ENCODE measurements around the gene ADGRF5. TPM values are rescaled to one million over a fixed set of nuclear protein-coding genes. Genes with fewer than 3 reads are reported as not detected.

Gene ADGRF5
- total RNA-seq, 2 experiments from 2014 or later, result not detected

DNA sequence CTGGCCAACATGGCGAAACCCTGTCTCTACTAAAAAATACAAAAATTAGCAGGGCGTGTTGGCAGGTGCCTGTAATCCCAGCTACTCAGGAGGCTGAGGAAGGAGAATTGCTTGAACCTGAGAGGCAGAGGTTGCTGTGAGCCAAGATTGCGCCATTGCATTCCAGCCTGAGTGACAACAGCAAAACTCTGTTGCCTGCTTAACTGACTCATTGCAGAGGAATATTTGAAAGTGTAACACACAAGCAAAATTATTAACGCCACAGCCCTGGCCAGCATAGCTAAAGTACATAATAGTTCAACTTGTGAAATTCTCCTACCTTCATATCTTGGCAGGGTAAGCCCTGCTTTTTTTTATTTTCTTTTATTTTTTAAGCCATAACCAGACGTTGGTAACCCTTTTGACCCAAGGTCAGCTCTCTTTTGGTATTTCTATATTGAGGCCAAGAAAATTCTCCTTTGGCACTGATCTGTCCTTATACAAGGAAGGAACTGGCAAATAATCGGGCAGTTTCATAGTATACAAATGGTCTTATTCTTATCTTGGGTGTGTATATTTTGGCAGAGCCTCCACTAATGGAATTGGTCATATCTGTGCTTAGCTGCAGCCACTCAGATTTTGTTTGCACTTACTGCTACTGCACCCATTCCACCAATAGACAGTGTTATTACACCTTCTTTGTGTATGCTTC is 4.0 kb upstream of the ADGRF5 start:
- no peak overlapping the region for H3K4me2 ChIP-seq (ENCODE audit: low read length)
- H3K9me2 ChIP-seq (ENCODE audit: insufficient read depth, low read length), result no peaks in the 10 kb centered on the region
- H3K79me2 ChIP-seq (ENCODE audit: insufficient read depth, low read depth, low read length), result no peaks in the 10 kb centered on the region
- no peak overlapping the region for H3K4me3 ChIP-seq (ENCODE audit: low read depth, low read length, poor library complexity, severe bottlenecking)
- no TSS peak for BruUV-seq (replicated peaks)
- H3K4me1 ChIP-seq (ENCODE audit: insufficient read depth, low read length, poor library complexity, severe bottlenecking), result no peaks in the 10 kb centered on the region
- intact Hi-C loops (cut with micrococcal nuclease; ENCODE audit: unreplicated experiment), result no loop called here
- no peaks in the 10 kb centered on the region for H3K36me3 ChIP-seq (ENCODE audit: insufficient read depth, low read length)
- ChIA-PET POLR2A (no interaction called here), CTCF (ENCODE audit: unreplicated experiment) (no interaction called here)
- H3K9me3 ChIP-seq (ENCODE audit: low read length), result no peaks in the 10 kb centered on the region
- H3K27ac ChIP-seq (ENCODE audit: low read depth, low read length, poor library complexity, severe bottlenecking), result no peak overlapping the region
- no peaks in the 10 kb centered on the region for H4K20me1 ChIP-seq (ENCODE audit: insufficient read depth, low read length)
- H2AFZ ChIP-seq (ENCODE audit: low read length), result no peak overlapping the region
- no peak for TF ChIP-seq EZH2phosphoT487 (IDR thresholded peaks at IDR 0.05; ENCODE audit: borderline replicate concordance, low read depth, low read length)
- TF ChIP-seq, protein P1, sequence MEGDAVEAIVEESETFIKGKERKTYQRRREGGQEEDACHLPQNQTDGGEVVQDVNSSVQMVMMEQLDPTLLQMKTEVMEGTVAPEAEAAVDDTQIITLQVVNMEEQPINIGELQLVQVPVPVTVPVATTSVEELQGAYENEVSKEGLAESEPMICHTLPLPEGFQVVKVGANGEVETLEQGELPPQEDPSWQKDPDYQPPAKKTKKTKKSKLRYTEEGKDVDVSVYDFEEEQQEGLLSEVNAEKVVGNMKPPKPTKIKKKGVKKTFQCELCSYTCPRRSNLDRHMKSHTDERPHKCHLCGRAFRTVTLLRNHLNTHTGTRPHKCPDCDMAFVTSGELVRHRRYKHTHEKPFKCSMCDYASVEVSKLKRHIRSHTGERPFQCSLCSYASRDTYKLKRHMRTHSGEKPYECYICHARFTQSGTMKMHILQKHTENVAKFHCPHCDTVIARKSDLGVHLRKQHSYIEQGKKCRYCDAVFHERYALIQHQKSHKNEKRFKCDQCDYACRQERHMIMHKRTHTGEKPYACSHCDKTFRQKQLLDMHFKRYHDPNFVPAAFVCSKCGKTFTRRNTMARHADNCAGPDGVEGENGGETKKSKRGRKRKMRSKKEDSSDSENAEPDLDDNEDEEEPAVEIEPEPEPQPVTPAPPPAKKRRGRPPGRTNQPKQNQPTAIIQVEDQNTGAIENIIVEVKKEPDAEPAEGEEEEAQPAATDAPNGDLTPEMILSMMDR (conservative IDR thresholded peaks at IDR 0.05; ENCODE audit: low read length), result no peak
- DNase-seq (ENCODE audit: low spot score), result no peak

DNA sequence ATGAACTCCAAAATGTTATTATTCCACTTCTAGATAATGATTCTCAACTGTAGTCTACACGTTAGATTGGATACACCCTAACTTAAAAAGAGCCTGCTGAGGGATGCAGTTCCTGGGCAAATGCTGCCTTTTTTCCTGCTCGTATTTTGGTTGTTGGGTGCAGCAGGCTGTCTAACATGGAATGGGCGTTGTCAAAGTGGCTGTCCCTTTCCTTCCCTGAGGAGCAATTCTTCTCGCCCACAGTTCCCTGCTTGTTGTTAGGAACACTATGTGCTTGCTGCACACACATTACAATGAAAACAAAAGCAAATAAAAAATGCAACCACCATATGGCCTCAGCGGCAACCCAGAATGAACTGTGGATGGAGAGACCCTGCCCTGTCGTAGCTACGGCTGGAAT is 1.7 kb upstream of the ADGRF5 start:
- BruUV-seq (replicated peaks), result no TSS peak

DNA sequence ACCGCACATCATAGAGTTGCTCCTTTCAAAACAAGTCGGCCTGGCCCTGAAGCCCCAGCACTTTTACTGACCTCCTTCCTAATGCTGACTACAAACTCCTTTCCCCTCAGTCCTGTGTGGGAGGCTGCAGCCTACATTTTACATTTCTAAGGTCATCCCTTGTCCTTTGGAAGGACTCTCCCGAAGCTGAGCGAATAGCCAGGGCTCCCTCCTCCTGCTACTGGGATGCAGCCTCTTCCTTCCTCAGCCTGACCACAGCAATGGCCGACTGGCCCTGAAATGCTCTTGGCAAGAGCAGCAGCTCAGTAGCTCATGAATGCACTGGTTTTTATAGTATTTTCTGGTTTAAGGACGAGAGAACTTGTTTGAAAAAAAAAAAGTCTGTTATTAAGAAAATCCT is 679 bp downstream of the ADGRF5 start:
- Histone ChIP-seq H3K4me2 (ENCODE audit: low read length) (no peak overlapping the region), H3K9me3 (ENCODE audit: low read length) (no peaks in the 10 kb centered on the region), H3K4me3 (ENCODE audit: low read depth, low read length, poor library complexity, severe bottlenecking) (no peak overlapping the region), H3K36me3 (ENCODE audit: insufficient read depth, low read length) (no peaks in the 10 kb centered on the region), H3K9me2 (ENCODE audit: insufficient read depth, low read length) (no peaks in the 10 kb centered on the region), H3K79me2 (ENCODE audit: insufficient read depth, low read depth, low read length) (no peaks in the 10 kb centered on the region), H3K27ac (ENCODE audit: low read depth, low read length, poor library complexity, severe bottlenecking) (no peak overlapping the region), H2AFZ (ENCODE audit: low read length) (no peak overlapping the region), H3K4me1 (ENCODE audit: insufficient read depth, low read length, poor library complexity, severe bottlenecking) (no peaks in the 10 kb centered on the region), H4K20me1 (ENCODE audit: insufficient read depth, low read length) (no peaks in the 10 kb centered on the region)
- ChIA-PET CTCF (ENCODE audit: unreplicated experiment) (no interaction called here), POLR2A (interaction anchor here (0.6 kb wide), 1 partner anchor 1031 kb away, joined by 3 read pairs; no protein-coding TSS in a partner anchor)
- intact Hi-C loops (cut with micrococcal nuclease; ENCODE audit: unreplicated experiment), result no loop called here
- TF ChIP-seq EZH2phosphoT487 (IDR thresholded peaks at IDR 0.05; ENCODE audit: borderline replicate concordance, low read depth, low read length), result no peak
- TF ChIP-seq, protein P1 (conservative IDR thresholded peaks at IDR 0.05; ENCODE audit: low read length), result no peak
- no peak for DNase-seq (ENCODE audit: low spot score)
- BruUV-seq (replicated peaks), result no TSS peak

More for the DNA sequence above, 1.7 kb upstream of the ADGRF5 start:
- TF ChIP-seq, protein P1 (conservative IDR thresholded peaks at IDR 0.05; ENCODE audit: low read length), result no peak
- no peak for TF ChIP-seq EZH2phosphoT487 (IDR thresholded peaks at IDR 0.05; ENCODE audit: borderline replicate concordance, low read depth, low read length)
- Histone ChIP-seq H3K9me3 (ENCODE audit: low read length) (no peaks in the 10 kb centered on the region), H4K20me1 (ENCODE audit: insufficient read depth, low read length) (no peaks in the 10 kb centered on the region), H3K36me3 (ENCODE audit: insufficient read depth, low read length) (no peaks in the 10 kb centered on the region), H2AFZ (ENCODE audit: low read length) (no peak overlapping the region), H3K4me3 (ENCODE audit: low read depth, low read length, poor library complexity, severe bottlenecking) (no peak overlapping the region), H3K9me2 (ENCODE audit: insufficient read depth, low read length) (no peaks in the 10 kb centered on the region), H3K4me2 (ENCODE audit: low read length) (no peak overlapping the region), H3K4me1 (ENCODE audit: insufficient read depth, low read length, poor library complexity, severe bottlenecking) (no peaks in the 10 kb centered on the region), H3K27ac (ENCODE audit: low read depth, low read length, poor library complexity, severe bottlenecking) (no peak overlapping the region), H3K79me2 (ENCODE audit: insufficient read depth, low read depth, low read length) (no peaks in the 10 kb centered on the region)
- POLR2A ChIA-PET, result no interaction called here
- intact Hi-C loops (cut with micrococcal nuclease; ENCODE audit: unreplicated experiment), result no loop called here
- no peak for DNase-seq (ENCODE audit: low spot score)
- CTCF ChIA-PET (ENCODE audit: unreplicated experiment), result no interaction called here
